ENCODE data around the gene FAM135A.

DNA sequence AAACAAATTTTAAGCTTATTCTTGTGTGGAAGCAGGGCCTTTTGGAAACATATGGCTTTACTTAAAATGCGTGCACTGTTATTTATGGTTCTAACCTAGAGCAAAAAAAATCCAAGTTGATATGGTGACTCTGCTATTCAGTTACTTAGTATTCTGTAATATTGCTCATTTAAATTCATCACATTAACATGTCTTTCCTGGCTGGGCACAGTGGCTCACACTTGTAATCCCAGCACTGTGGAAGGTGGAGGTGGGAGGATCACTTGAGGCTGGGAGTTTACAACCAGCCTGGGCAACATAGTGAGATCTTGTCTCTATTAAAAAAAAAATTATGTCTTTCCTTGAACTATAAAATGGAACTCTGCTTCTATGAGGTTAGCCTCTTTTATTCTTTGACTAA, 95.6 kb downstream of the FAM135A start:
- TF ChIP-seq, protein P1, sequence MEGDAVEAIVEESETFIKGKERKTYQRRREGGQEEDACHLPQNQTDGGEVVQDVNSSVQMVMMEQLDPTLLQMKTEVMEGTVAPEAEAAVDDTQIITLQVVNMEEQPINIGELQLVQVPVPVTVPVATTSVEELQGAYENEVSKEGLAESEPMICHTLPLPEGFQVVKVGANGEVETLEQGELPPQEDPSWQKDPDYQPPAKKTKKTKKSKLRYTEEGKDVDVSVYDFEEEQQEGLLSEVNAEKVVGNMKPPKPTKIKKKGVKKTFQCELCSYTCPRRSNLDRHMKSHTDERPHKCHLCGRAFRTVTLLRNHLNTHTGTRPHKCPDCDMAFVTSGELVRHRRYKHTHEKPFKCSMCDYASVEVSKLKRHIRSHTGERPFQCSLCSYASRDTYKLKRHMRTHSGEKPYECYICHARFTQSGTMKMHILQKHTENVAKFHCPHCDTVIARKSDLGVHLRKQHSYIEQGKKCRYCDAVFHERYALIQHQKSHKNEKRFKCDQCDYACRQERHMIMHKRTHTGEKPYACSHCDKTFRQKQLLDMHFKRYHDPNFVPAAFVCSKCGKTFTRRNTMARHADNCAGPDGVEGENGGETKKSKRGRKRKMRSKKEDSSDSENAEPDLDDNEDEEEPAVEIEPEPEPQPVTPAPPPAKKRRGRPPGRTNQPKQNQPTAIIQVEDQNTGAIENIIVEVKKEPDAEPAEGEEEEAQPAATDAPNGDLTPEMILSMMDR (IDR thresholded peaks at IDR 0.05) = no peak
- TF ChIP-seq EZH2 (IDR thresholded peaks at IDR 0.05; ENCODE audit: borderline replicate concordance, insufficient read depth, low read depth, low read length, poor library complexity, severe bottlenecking) = no peak

All from B cell (primary cell).